Thyroid gland (tissue), 4 donors: ENCODE results near the gene IGFBP3.

Experiments
- CTCF ChIP-seq, 6 experiments: fragments of 200-600 bp in 3 of 6; fragments of 450-650 bp in 3 of 6; sonication (generic) in 3 of 6; IDR thresholded peaks; one replicate each; pipeline ENCODE4 v1.5.1; 2016 to 2019; ENCODE audit warnings: antibody characterized with exemption in 6 of 6, mild to moderate bottlenecking in 2 of 6, inconsistent platforms in 1 of 6, moderate library complexity in 1 of 6
- POLR2A ChIP-seq, 2 donors: fragments of 450-650 bp; IDR thresholded peaks; one replicate each; pipeline ENCODE4 v1.6.1; 2017; ENCODE audit warnings: antibody characterized with exemption in 2 of 2, mild to moderate bottlenecking in 2 of 2, moderate library complexity in 1 of 2

- TF ChIP-seq CTCF (IDR thresholded peaks at IDR 0.05): no peak
- TF ChIP-seq POLR2A (IDR thresholded peaks at IDR 0.05): no peak
These were observed 48.9 kb upstream of the IGFBP3 start for GRCh38 chr7:45969940-45970339.
